SK-N-MC (cell line): ENCODE results near the gene NR1D1.

Source experiments
- EZH2 ChIP-seq: fragments of 200-600 bp; sonication (generic); IDR thresholded peaks from one replicate; pipeline ENCODE4 v1.6.1; 2017; ENCODE audit warnings: antibody characterized with exemption
- POLR2AphosphoS5 ChIP-seq: IDR thresholded peaks from 2 replicates; pipeline ENCODE4 v1.6.1; 2012; ENCODE audit warnings: mild to moderate bottlenecking, low read depth, low read length, borderline replicate concordance

DNA sequence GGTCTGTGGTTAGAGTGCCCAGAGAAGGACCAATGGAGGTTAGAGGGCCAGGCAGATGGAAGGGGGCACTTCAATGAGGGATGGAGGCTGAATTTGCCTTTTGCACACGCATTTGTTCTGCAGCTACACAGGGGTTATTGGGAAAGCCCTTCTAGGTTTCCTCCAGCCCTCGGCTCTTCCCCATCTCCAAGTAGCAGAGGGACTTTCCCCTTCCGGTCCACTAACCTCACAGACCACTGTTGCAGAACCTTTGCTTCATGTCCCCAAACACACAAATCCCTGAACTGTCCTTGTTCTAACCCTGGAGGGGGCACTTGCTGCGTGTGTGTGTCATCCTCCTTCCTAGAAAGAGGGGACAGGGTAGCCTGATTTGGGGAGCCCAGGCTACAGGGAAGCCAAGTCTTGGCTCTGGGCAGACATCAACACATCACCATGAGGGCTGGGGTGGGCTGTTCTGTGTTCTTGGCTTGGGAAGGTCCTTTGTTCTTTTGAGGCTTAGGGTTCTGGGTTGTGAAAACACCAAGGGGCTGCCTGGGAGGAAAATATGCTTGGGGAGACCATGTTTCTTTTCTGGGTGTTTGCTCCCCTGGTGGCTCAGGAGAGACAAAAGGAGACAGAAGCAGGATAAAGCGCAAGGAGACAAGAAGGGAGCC, 7.3 kb upstream of the NR1D1 start:
- TF ChIP-seq EZH2 (no peak), POLR2AphosphoS5 (no peak; the same call in 1 of the 2 replicates)
